ENCODE measurements around the gene DNM2. TPM values are rescaled to one million over a fixed set of nuclear protein-coding genes. Genes with fewer than 3 reads are reported as not detected.
A peak's percentile ranks its signal among the peaks of the same experiment; 100 is the strongest.

Gene DNM2
- total and polyA plus RNA-seq, 10 of the 15 experiments (the other 5 are each of a cell fraction or from before 2014, with no cell fraction given), result 1.2 to 146 (median 68.9) TPM

DNA sequence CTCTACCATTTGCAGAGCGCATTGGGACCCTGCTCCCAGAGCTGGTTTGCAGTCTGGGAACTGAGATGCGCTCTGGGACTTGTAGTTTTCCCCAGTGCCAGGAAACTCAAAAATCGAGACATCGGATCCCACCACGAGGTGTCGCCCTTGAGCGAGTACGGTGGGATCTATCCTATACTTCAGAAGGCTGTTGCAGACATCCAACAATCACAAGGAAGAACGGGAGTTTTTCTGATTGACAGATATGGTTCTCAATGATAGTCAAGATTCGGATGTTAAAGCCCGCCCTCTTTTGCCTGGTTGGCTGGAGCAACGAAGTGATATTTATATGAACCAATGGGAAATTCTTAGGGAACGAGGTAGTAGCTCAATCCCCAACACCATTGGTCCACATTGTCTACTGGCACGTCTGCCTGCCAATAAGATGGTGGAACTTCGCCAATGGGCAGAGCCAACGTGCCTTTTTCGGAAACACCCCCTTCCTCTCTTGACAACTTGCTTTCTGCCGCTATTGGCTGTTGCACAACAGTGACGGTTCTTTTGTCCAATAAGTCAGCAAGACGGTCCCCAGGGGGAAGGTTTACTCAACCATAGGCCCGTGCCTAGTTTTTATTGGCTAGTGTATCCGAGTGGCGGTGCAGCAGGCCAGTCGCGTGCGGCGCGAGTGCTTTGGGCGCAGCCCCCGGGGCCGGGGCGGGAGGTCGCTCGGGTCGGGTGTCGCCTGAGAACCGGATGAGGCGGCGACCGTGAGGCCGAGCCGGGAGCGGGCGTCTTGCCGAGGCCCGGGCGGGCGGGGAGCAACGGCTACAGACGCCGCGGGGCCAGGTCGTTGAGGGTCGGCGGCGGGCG is at the start of gene DNM2 (continued):
- TF ChIP-seq BMI1 (IDR thresholded peaks at IDR 0.05; ENCODE audit: borderline replicate concordance) (no peak), BHLHE40 (IDR thresholded peaks at IDR 0.05; ENCODE audit: borderline replicate concordance in 1 of 2, low read depth in 2 of 2, low read length in 1 of 2) (peak; percentile 98 to 99), CBFB (IDR thresholded peaks at IDR 0.05; ENCODE audit: low read depth) (no peak), NFIC (IDR thresholded peaks at IDR 0.05; ENCODE audit: low read depth, low read length) (no peak), CBX5 (IDR thresholded peaks at IDR 0.05; ENCODE audit: low read depth) (no peak), RAD21 (IDR thresholded peaks at IDR 0.05; ENCODE audit: insufficient read depth, low read depth, low read length) (peak; percentile 79), CTCF (IDR thresholded peaks at IDR 0.05 in 2 of 3, conservative IDR thresholded peaks at IDR 0.05 in 1 of 3; ENCODE audit: control insufficient read depth in 2 of 3, extremely low read depth in 1 of 3, insufficient read depth in 1 of 3, low read depth in 3 of 3, low read length in 3 of 3) (peak; percentile 69 to 96 (median 89)), TCF12 (IDR thresholded peaks at IDR 0.05; ENCODE audit: low read depth, low read length) (no peak)
- TF ChIP-seq, protein P1, sequence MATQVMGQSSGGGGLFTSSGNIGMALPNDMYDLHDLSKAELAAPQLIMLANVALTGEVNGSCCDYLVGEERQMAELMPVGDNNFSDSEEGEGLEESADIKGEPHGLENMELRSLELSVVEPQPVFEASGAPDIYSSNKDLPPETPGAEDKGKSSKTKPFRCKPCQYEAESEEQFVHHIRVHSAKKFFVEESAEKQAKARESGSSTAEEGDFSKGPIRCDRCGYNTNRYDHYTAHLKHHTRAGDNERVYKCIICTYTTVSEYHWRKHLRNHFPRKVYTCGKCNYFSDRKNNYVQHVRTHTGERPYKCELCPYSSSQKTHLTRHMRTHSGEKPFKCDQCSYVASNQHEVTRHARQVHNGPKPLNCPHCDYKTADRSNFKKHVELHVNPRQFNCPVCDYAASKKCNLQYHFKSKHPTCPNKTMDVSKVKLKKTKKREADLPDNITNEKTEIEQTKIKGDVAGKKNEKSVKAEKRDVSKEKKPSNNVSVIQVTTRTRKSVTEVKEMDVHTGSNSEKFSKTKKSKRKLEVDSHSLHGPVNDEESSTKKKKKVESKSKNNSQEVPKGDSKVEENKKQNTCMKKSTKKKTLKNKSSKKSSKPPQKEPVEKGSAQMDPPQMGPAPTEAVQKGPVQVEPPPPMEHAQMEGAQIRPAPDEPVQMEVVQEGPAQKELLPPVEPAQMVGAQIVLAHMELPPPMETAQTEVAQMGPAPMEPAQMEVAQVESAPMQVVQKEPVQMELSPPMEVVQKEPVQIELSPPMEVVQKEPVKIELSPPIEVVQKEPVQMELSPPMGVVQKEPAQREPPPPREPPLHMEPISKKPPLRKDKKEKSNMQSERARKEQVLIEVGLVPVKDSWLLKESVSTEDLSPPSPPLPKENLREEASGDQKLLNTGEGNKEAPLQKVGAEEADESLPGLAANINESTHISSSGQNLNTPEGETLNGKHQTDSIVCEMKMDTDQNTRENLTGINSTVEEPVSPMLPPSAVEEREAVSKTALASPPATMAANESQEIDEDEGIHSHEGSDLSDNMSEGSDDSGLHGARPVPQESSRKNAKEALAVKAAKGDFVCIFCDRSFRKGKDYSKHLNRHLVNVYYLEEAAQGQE (IDR thresholded peaks at IDR 0.05; ENCODE audit: low read depth, low read length), result no peak
- TF ChIP-seq, protein P2, sequence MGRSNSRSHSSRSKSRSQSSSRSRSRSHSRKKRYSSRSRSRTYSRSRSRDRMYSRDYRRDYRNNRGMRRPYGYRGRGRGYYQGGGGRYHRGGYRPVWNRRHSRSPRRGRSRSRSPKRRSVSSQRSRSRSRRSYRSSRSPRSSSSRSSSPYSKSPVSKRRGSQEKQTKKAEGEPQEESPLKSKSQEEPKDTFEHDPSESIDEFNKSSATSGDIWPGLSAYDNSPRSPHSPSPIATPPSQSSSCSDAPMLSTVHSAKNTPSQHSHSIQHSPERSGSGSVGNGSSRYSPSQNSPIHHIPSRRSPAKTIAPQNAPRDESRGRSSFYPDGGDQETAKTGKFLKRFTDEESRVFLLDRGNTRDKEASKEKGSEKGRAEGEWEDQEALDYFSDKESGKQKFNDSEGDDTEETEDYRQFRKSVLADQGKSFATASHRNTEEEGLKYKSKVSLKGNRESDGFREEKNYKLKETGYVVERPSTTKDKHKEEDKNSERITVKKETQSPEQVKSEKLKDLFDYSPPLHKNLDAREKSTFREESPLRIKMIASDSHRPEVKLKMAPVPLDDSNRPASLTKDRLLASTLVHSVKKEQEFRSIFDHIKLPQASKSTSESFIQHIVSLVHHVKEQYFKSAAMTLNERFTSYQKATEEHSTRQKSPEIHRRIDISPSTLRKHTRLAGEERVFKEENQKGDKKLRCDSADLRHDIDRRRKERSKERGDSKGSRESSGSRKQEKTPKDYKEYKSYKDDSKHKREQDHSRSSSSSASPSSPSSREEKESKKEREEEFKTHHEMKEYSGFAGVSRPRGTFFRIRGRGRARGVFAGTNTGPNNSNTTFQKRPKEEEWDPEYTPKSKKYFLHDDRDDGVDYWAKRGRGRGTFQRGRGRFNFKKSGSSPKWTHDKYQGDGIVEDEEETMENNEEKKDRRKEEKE (IDR thresholded peaks at IDR 0.05), result no peak
- TF ChIP-seq, protein P3, sequence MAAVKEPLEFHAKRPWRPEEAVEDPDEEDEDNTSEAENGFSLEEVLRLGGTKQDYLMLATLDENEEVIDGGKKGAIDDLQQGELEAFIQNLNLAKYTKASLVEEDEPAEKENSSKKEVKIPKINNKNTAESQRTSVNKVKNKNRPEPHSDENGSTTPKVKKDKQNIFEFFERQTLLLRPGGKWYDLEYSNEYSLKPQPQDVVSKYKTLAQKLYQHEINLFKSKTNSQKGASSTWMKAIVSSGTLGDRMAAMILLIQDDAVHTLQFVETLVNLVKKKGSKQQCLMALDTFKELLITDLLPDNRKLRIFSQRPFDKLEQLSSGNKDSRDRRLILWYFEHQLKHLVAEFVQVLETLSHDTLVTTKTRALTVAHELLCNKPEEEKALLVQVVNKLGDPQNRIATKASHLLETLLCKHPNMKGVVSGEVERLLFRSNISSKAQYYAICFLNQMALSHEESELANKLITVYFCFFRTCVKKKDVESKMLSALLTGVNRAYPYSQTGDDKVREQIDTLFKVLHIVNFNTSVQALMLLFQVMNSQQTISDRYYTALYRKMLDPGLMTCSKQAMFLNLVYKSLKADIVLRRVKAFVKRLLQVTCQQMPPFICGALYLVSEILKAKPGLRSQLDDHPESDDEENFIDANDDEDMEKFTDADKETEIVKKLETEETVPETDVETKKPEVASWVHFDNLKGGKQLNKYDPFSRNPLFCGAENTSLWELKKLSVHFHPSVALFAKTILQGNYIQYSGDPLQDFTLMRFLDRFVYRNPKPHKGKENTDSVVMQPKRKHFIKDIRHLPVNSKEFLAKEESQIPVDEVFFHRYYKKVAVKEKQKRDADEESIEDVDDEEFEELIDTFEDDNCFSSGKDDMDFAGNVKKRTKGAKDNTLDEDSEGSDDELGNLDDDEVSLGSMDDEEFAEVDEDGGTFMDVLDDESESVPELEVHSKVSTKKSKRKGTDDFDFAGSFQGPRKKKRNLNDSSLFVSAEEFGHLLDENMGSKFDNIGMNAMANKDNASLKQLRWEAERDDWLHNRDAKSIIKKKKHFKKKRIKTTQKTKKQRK (IDR thresholded peaks at IDR 0.05; ENCODE audit: low read depth, low read length), result peak; percentile 100
- TF ChIP-seq, protein P4, sequence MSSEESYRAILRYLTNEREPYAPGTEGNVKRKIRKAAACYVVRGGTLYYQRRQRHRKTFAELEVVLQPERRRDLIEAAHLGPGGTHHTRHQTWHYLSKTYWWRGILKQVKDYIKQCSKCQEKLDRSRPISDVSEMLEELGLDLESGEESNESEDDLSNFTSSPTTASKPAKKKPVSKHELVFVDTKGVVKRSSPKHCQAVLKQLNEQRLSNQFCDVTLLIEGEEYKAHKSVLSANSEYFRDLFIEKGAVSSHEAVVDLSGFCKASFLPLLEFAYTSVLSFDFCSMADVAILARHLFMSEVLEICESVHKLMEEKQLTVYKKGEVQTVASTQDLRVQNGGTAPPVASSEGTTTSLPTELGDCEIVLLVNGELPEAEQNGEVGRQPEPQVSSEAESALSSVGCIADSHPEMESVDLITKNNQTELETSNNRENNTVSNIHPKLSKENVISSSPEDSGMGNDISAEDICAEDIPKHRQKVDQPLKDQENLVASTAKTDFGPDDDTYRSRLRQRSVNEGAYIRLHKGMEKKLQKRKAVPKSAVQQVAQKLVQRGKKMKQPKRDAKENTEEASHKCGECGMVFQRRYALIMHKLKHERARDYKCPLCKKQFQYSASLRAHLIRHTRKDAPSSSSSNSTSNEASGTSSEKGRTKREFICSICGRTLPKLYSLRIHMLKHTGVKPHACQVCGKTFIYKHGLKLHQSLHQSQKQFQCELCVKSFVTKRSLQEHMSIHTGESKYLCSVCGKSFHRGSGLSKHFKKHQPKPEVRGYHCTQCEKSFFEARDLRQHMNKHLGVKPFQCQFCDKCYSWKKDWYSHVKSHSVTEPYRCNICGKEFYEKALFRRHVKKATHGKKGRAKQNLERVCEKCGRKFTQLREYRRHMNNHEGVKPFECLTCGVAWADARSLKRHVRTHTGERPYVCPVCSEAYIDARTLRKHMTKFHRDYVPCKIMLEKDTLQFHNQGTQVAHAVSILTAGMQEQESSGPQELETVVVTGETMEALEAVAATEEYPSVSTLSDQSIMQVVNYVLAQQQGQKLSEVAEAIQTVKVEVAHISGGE (CRISPR knock-in tag; IDR thresholded peaks at IDR 0.05), result no peak
